Gastrocnemius medialis (tissue), 4 donors: Measurements from ENCODE around the gene MYO16. TPM values are rescaled to one million over a fixed set of nuclear protein-coding genes. Genes with fewer than 3 reads are reported as not detected.

ENCODE experiments used
- ATAC-seq, 2 donors: fragments of 150-250 bp; one replicate each; pipeline ENCODE4 v1.9.1; 2016
- DNase-seq, 2 donors: peaks; one replicate each; pipeline ENCODE4 v3.0.0-alpha.2; 2019
- H3K27ac ChIP-seq, 4 donors: fragments of 200-600 bp; sonication (generic); 1 replicate in 1 of 4; 2 replicates in 3 of 4; pipeline ENCODE4 v1.5.1; 2016 to 2018; ENCODE audit warnings: mild to moderate bottlenecking in 2 of 4, moderate library complexity in 1 of 4
- H3K27me3 ChIP-seq, 3 donors: fragments of 200-600 bp; sonication (generic) in 2 of 3; 1 replicate in 1 of 3; 2 replicates in 2 of 3; pipeline versions ENCODE4 v1.5.1 to v1.6.0; 2016 to 2019; ENCODE audit warnings: mild to moderate bottlenecking in 1 of 3, moderate library complexity in 1 of 3
- H3K36me3 ChIP-seq, 2 donors: fragments of 200-600 bp; sonication (generic) in 1 of 2; one replicate each; pipeline ENCODE4 v1.5.1; 2017 to 2018
- H3K4me1 ChIP-seq, 2 donors: fragments of 200-600 bp; sonication (generic) in 1 of 2; one replicate each; pipeline ENCODE4 v1.5.1; 2016 to 2017; ENCODE audit warnings: mild to moderate bottlenecking in 2 of 2
- H3K4me3 ChIP-seq, 4 donors: fragments of 200-600 bp; sonication (generic) in 3 of 4; 1 replicate in 1 of 4; 2 replicates in 3 of 4; pipeline ENCODE4 v1.5.1; 2016 to 2019; ENCODE audit warnings: mild to moderate bottlenecking in 2 of 4
- H3K9me3 ChIP-seq, 3 donors: fragments of 200-600 bp; sonication (generic) in 2 of 3; 1 replicate in 1 of 3; 2 replicates in 2 of 3; pipeline ENCODE4 v1.5.1; 2016 to 2019
- POLR2A ChIP-seq, 2 donors: fragments of 450-650 bp; IDR thresholded peaks; one replicate each; pipeline ENCODE4 v1.6.1; 2017; ENCODE audit warnings: antibody characterized with exemption in 2 of 2, mild to moderate bottlenecking in 2 of 2, moderate library complexity in 2 of 2
- in situ Hi-C, 4 donors: fragments of 200-750 bp; cut with MboI; loops; one replicate each; pipeline versions ENCODE4 v1.15.0 to v1.8.0; 2017; ENCODE audit warnings: low sequenced_read_pairs in 4 of 4
- intact Hi-C: fragments of 100-400 bp; cut with DNase I; formaldehyde crosslinking; loops from one replicate; pipeline ENCODE4 v1.15.1; 2023; ENCODE audit warnings: low total_unique reads
- total RNA-seq, 4 donors: library from RNA; depleted of rRNA; stranded (reverse); fragments of >200 nt; gene quantifications; one replicate each; pipeline versions ENCODE4 v1.1.0 to v1.2.3, GENCODE V29; 2016
- TF ChIP-seq, protein P1 (sequence below), 5 experiments: fragments of 450-650 bp in 3 of 5; fragments of 200-600 bp in 2 of 5; sonication (generic) in 2 of 5; IDR thresholded peaks in 4 of 5; conservative IDR thresholded peaks in 1 of 5; 1 replicate in 4 of 5; 2 replicates in 1 of 5; pipeline ENCODE4 v1.5.1; 2016 to 2019; ENCODE audit warnings: antibody characterized with exemption in 5 of 5, mild to moderate bottlenecking in 3 of 5, moderate library complexity in 3 of 5

The MYO16 gene
- total RNA-seq, 4 donors from 2014 or later = 0.02 TPM; not detected in 3

DNA sequence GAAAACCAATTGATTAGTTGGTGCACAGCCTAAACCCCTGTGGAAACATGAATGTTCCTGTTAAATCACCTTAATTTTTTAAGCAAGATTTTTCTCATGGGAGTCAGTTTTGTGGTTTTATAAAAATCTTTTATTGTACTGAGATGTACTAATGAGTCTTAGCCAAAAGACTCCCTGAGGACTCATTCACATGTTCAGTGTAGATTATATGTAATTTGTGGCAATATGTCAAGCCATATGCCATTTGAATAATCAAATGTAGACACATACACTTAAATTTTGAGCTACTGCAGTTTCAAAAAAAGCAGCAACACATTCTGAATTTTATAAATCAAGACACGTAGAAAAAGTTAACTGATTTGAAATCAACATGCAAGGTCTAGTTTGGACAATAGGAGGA is 395.2 kb downstream of the MYO16 start:
- H3K27ac ChIP-seq = no peak overlapping the region
- ATAC-seq = no peak
- no peak overlapping the region for H3K4me3 ChIP-seq
- no peaks in the 10 kb centered on the region for H3K27me3 ChIP-seq
- no peak for TF ChIP-seq POLR2A (IDR thresholded peaks at IDR 0.05)
- TF ChIP-seq, protein P1, sequence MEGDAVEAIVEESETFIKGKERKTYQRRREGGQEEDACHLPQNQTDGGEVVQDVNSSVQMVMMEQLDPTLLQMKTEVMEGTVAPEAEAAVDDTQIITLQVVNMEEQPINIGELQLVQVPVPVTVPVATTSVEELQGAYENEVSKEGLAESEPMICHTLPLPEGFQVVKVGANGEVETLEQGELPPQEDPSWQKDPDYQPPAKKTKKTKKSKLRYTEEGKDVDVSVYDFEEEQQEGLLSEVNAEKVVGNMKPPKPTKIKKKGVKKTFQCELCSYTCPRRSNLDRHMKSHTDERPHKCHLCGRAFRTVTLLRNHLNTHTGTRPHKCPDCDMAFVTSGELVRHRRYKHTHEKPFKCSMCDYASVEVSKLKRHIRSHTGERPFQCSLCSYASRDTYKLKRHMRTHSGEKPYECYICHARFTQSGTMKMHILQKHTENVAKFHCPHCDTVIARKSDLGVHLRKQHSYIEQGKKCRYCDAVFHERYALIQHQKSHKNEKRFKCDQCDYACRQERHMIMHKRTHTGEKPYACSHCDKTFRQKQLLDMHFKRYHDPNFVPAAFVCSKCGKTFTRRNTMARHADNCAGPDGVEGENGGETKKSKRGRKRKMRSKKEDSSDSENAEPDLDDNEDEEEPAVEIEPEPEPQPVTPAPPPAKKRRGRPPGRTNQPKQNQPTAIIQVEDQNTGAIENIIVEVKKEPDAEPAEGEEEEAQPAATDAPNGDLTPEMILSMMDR (IDR thresholded peaks at IDR 0.05 in 4 of 5, conservative IDR thresholded peaks at IDR 0.05 in 1 of 5) = no peak
- H3K9me3 ChIP-seq = no peaks in the 10 kb centered on the region
- no peak for DNase-seq
- no peaks in the 10 kb centered on the region for H3K4me1 ChIP-seq
- H3K36me3 ChIP-seq = no peaks in the 10 kb centered on the region
- in situ Hi-C loops (no loop called here), intact Hi-C loops (no loop called here)

DNA sequence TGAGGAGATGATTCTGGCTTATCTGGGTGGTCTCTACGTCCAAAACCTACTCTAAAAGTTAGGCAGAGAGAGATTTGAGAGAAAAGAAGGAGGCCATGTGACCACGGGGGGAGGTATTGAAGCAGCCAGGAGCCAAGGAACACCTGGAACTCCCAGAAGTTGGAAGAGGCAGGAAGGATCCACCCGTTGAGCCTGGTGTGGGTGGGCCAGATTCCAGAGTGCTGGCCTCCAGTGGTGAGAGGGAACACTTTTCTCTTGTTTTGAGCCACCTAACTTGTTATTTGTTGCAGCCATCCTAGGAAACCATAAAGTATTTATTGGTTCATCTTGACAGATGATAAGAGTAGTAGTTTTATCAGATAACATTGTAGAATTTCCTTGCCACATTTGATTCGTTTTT is 396.9 kb downstream of the MYO16 start:
- H3K27me3 ChIP-seq = no peaks in the 10 kb centered on the region
- no peaks in the 10 kb centered on the region for H3K36me3 ChIP-seq
- TF ChIP-seq, protein P1 (IDR thresholded peaks at IDR 0.05 in 4 of 5, conservative IDR thresholded peaks at IDR 0.05 in 1 of 5) = no peak
- H3K27ac ChIP-seq = no peak overlapping the region
- in situ Hi-C loops (no loop called here), intact Hi-C loops (no loop called here)
- ATAC-seq (no peak), DNase-seq (no peak)
- no peak overlapping the region for H3K4me3 ChIP-seq
- H3K4me1 ChIP-seq = no peaks in the 10 kb centered on the region
- H3K9me3 ChIP-seq = no peaks in the 10 kb centered on the region

DNA sequence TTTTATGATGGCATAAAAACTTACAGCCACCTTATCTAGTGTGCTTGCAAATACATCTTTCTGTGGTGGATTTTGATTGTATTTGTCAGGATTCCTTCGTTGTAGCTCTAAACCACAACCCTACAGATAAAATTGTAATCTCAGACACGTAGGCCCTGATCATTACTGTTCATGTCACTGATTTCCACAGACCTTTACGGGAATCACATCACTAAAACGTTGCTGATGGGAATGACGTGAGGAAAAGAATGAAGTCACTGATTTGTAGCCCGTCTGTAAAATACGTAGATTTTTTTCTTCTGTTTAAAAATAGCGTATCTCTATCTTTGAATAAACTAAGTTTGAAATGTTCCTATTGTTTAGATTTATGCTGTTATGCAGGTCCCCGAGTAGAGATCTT is 399.2 kb downstream of the MYO16 start:
- in situ Hi-C loops = no loop called here
- no peaks in the 10 kb centered on the region for H3K27me3 ChIP-seq
- DNase-seq = no peak
- no peaks in the 10 kb centered on the region for H3K9me3 ChIP-seq
- no peak overlapping the region for H3K27ac ChIP-seq
- no peak for ATAC-seq
- no peaks in the 10 kb centered on the region for H3K4me1 ChIP-seq
- no peaks in the 10 kb centered on the region for H3K36me3 ChIP-seq
- intact Hi-C loops = no loop called here
- no peak for TF ChIP-seq POLR2A (IDR thresholded peaks at IDR 0.05)
- TF ChIP-seq, protein P1 (IDR thresholded peaks at IDR 0.05 in 4 of 5, conservative IDR thresholded peaks at IDR 0.05 in 1 of 5) = no peak
- no peak overlapping the region for H3K4me3 ChIP-seq

DNA sequence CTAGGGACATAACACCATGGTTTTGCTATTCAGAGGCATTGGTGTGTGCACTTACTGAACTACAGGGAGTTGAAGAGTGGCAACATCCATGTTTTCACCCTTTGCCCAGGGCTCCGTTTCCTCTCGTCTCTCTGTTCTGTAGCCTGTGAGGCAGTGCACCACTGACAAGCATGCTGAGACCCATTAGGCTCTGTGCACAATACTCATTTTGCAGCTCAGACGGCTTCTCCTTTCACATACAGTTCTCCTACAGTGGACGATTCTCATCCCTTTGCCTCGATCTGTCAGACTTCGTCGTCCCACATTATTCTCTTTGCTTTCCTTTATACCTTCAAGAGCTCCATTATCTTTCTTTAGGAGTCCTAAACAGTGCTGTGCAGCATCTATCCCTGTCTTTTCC is 403.7 kb downstream of the MYO16 start:
- Histone ChIP-seq H3K36me3 (no peaks in the 10 kb centered on the region), H3K4me1 (no peaks in the 10 kb centered on the region), H3K27me3 (no peaks in the 10 kb centered on the region), H3K9me3 (no peaks in the 10 kb centered on the region), H3K4me3 (no peak overlapping the region), H3K27ac (no peak overlapping the region)
- no peak for DNase-seq
- TF ChIP-seq POLR2A (IDR thresholded peaks at IDR 0.05) = no peak
- TF ChIP-seq, protein P1 (IDR thresholded peaks at IDR 0.05 in 4 of 5, conservative IDR thresholded peaks at IDR 0.05 in 1 of 5) = no peak
- ATAC-seq = no peak
- intact Hi-C loops = no loop called here
- in situ Hi-C loops = no loop called here

DNA sequence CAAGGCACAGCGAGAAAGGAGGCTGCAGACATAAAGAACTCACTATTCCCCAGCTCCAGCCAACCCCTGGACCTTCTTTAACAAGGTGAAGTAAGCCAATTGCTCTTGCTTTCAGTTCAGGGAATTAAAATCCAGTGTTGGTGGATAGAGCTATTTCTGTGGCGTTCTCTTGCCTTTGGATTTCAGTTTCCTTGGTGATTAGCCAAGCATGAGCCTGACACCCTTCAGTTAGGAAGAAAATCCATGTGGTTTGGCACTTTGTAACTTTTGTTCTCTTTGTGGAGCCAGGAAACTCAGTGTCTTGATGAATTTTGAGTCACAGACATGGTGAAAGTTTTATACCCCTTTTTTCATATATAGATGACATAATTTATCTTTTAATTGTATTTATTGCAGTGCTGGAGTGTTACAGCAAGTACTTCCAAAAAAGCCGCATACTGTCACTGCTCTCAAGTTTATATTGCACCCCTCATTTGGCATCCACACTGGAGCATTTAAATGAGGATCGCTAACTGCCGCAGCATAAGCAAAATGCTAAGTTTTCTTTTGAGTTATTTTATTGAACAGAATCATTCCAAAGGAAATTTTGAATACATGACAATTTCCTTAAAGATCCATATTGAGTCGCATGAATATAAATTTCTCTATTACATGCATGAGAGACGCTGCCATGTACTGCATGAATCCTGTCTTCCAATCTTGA is 406.8 kb downstream of the MYO16 start:
- H3K27ac ChIP-seq = no peak overlapping the region
- H3K4me3 ChIP-seq = no peak overlapping the region
- H3K27me3 ChIP-seq = no peaks in the 10 kb centered on the region
- DNase-seq (no peak), ATAC-seq (no peak)
- H3K4me1 ChIP-seq = no peaks in the 10 kb centered on the region
- in situ Hi-C loops (no loop called here), intact Hi-C loops (no loop called here)
- H3K36me3 ChIP-seq = no peaks in the 10 kb centered on the region
- no peaks in the 10 kb centered on the region for H3K9me3 ChIP-seq
- TF ChIP-seq, protein P1 (IDR thresholded peaks at IDR 0.05 in 4 of 5, conservative IDR thresholded peaks at IDR 0.05 in 1 of 5) = no peak
